ENCODE data around the gene CNTNAP2.

Gene CNTNAP2

GRCh38 chr7:148146346-148146745 is 2029.7 kb downstream of the CNTNAP2 start:
- H3K36me3 ChIP-seq (ENCODE audit: insufficient read depth, low read length): no peaks in the 10 kb centered on the region
- H3K27ac ChIP-seq: no peak overlapping the region
- H3K9me3 ChIP-seq (ENCODE audit: low read depth, low read length): no peaks in the 10 kb centered on the region
- DNase-seq (ENCODE audit: low read depth, low spot score): no peak
- no peak overlapping the region for H3K9ac ChIP-seq (ENCODE audit: insufficient read length)
- no peak overlapping the region for H3K4me3 ChIP-seq
- TF ChIP-seq EZH2 (IDR thresholded peaks at IDR 0.05) (no peak), FOXP2 (optimal IDR thresholded peaks at IDR 0.05; ENCODE audit: control extremely low read depth, extremely low read length, insufficient read depth) (no peak), POLR2AphosphoS5 (IDR thresholded peaks at IDR 0.05; ENCODE audit: borderline replicate concordance, low read depth, low read length) (no peak)

GRCh38 chr7:148147438-148147837 is 2030.8 kb downstream of the CNTNAP2 start:
- DNase-seq (ENCODE audit: low read depth, low spot score): no peak
- H3K4me3 ChIP-seq: no peak overlapping the region
- no peak for TF ChIP-seq EZH2 (IDR thresholded peaks at IDR 0.05)
- no peak for TF ChIP-seq POLR2AphosphoS5 (IDR thresholded peaks at IDR 0.05; ENCODE audit: borderline replicate concordance, low read depth, low read length)
- TF ChIP-seq FOXP2 (optimal IDR thresholded peaks at IDR 0.05; ENCODE audit: control extremely low read depth, extremely low read length, insufficient read depth): no peak
- 0 out of 2 replicates have a peak, but pooled peaks cover 6% of the 10 kb centered on the region for H3K36me3 ChIP-seq (ENCODE audit: insufficient read depth, low read length)
- no peaks in the 10 kb centered on the region for H3K9me3 ChIP-seq (ENCODE audit: low read depth, low read length)
- no peak overlapping the region for H3K9ac ChIP-seq (ENCODE audit: insufficient read length)
- H3K27ac ChIP-seq: peak overlapping the region; percentile 82

DNA sequence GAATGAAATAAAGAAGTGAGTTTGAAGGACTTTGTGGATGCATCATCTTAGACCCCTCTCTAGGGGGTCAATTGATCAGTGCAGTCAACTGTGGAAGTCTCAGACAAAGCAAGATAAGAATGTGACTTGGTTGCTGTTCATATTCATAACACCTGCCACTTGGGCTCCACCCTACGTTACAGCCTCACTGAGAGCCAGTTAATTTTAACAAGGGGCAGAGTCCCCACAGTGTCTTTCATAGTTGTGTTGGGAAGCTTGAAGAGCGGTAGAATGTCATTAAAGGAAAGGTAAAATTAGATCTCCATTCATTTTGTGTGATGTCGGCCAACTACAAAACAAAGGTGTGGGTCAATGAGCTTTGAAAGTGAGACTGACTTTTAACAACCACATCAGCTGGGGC is 2031.9 kb downstream of the CNTNAP2 start:
- TF ChIP-seq POLR2AphosphoS5 (IDR thresholded peaks at IDR 0.05; ENCODE audit: borderline replicate concordance, low read depth, low read length) (no peak), FOXP2 (optimal IDR thresholded peaks at IDR 0.05; ENCODE audit: control extremely low read depth, extremely low read length, insufficient read depth) (no peak), EZH2 (IDR thresholded peaks at IDR 0.05) (no peak)
- Histone ChIP-seq H3K4me3 (no peak overlapping the region), H3K9ac (ENCODE audit: insufficient read length) (no peak overlapping the region), H3K36me3 (ENCODE audit: insufficient read depth, low read length) (0 out of 2 replicates have a peak, but pooled peaks cover 6% of the 10 kb centered on the region), H3K27ac (peak overlapping the region; percentile 82), H3K9me3 (ENCODE audit: low read depth, low read length) (no peaks in the 10 kb centered on the region)
- DNase-seq (ENCODE audit: low read depth, low spot score): no peak

DNA sequence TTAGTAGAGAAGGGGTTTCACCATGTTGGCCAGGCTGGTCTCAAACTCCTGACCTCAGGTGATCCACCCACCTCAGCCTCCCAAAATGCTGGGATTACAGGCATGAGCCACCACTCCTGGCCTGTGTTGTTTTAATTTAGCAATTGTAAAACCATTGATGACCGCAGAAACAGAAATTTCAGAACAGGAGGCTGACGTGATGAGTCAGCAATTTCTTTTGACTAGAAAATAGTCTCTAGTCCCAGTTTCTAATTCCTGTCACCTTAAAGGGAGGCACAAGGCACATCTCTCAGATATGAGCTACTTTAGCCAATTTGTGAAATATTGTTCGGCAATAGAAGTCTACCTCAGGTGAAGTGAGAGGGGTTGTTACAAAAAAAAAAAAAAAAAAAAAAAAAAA is 2033.1 kb downstream of the CNTNAP2 start:
- no peak overlapping the region for H3K4me3 ChIP-seq
- H3K36me3 ChIP-seq (ENCODE audit: insufficient read depth, low read length): 0 out of 2 replicates have a peak, but pooled peaks cover 6% of the 10 kb centered on the region
- H3K9me3 ChIP-seq (ENCODE audit: low read depth, low read length): no peaks in the 10 kb centered on the region
- DNase-seq (ENCODE audit: low read depth, low spot score): no peak
- no peak overlapping the region for H3K27ac ChIP-seq
- no peak overlapping the region for H3K9ac ChIP-seq (ENCODE audit: insufficient read length)
- TF ChIP-seq FOXP2 (optimal IDR thresholded peaks at IDR 0.05; ENCODE audit: control extremely low read depth, extremely low read length, insufficient read depth) (no peak), EZH2 (IDR thresholded peaks at IDR 0.05) (no peak), POLR2AphosphoS5 (IDR thresholded peaks at IDR 0.05; ENCODE audit: borderline replicate concordance, low read depth, low read length) (no peak)

- Histone ChIP-seq H3K36me3 (ENCODE audit: insufficient read depth, low read length) (0 out of 2 replicates have a peak, but pooled peaks cover 6% of the 10 kb centered on the region), H3K9me3 (ENCODE audit: low read depth, low read length) (no peaks in the 10 kb centered on the region), H3K4me3 (no peak overlapping the region), H3K9ac (ENCODE audit: insufficient read length) (no peak overlapping the region), H3K27ac (no peak overlapping the region)
- TF ChIP-seq FOXP2 (optimal IDR thresholded peaks at IDR 0.05; ENCODE audit: control extremely low read depth, extremely low read length, insufficient read depth): no peak
- TF ChIP-seq POLR2AphosphoS5 (IDR thresholded peaks at IDR 0.05; ENCODE audit: borderline replicate concordance, low read depth, low read length): no peak
- no peak for TF ChIP-seq EZH2 (IDR thresholded peaks at IDR 0.05)
- no peak for DNase-seq (ENCODE audit: low read depth, low spot score)
Observed at GRCh38 chr7:148151778-148152177, 2035.2 kb downstream of the CNTNAP2 start.

- DNase-seq (ENCODE audit: low read depth, low spot score): no peak
Observed at GRCh38 chr7:148153616-148154284, 2037.1 kb downstream of the CNTNAP2 start.

DNA sequence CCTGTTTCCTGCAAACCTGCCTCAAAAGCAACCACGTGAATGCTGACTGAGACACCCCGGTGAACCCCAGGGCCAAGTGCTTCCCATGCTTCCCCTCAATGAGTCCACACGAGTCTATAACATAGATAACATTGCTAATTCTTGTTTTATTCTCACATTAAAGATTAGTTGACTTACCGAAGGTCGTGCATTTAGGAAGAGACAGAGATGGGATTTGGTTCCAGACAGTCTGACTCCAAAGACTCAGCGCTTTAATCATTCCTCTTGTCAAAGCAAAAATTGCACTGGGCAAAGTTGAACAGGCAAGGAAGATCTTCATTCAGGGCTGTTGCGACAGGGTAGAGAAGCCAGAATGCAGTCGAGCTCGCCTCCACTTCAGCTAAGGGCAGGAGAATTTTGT is 2038.4 kb downstream of the CNTNAP2 start:
- TF ChIP-seq FOXP2 (optimal IDR thresholded peaks at IDR 0.05; ENCODE audit: control extremely low read depth, extremely low read length, insufficient read depth): no peak
- no peak for TF ChIP-seq EZH2 (IDR thresholded peaks at IDR 0.05)
- TF ChIP-seq POLR2AphosphoS5 (IDR thresholded peaks at IDR 0.05; ENCODE audit: borderline replicate concordance, low read depth, low read length): no peak
- H3K27ac ChIP-seq: peak overlapping the region; percentile 83

More at GRCh38 chr7:148153616-148154284, 2037.1 kb downstream of the CNTNAP2 start:
- H3K27ac ChIP-seq: peak overlapping the region; percentile 83
- 0 out of 2 replicates have a peak, but pooled peaks cover 6% of the 10 kb centered on the region for H3K36me3 ChIP-seq (ENCODE audit: insufficient read depth, low read length)
- H3K4me3 ChIP-seq: peak overlapping the region; percentile 12; the same call in 1 of the 2 replicates
- H3K9me3 ChIP-seq (ENCODE audit: low read depth, low read length): no peaks in the 10 kb centered on the region
- H3K9ac ChIP-seq (ENCODE audit: insufficient read length): peak overlapping the region; percentile 7
- TF ChIP-seq POLR2AphosphoS5 (IDR thresholded peaks at IDR 0.05; ENCODE audit: borderline replicate concordance, low read depth, low read length) (no peak), FOXP2 (optimal IDR thresholded peaks at IDR 0.05; ENCODE audit: control extremely low read depth, extremely low read length, insufficient read depth) (no peak)

DNA sequence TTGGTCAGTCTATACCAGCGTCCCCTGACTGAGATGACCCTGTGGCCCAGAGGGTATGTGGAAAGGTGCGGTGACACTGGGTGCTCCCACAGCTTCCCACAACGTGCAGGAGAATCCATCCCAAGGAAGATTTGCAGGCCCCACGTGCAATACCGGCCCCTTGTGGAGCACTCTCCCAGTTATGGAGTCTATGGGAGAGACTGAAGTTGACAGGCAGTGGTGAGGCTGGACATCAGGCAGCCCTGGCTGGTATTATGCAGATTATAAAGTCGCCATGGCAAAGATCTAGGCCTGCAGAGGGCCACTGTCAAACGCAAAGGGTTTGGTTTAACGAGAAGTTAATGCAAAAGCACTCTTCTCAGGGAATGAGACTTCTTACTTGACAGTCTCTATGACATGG is 2039.2 kb downstream of the CNTNAP2 start:
- TF ChIP-seq POLR2AphosphoS5 (IDR thresholded peaks at IDR 0.05; ENCODE audit: borderline replicate concordance, low read depth, low read length): no peak
- TF ChIP-seq EZH2 (IDR thresholded peaks at IDR 0.05): no peak
- TF ChIP-seq FOXP2 (optimal IDR thresholded peaks at IDR 0.05; ENCODE audit: control extremely low read depth, extremely low read length, insufficient read depth): no peak
- Histone ChIP-seq H3K9ac (ENCODE audit: insufficient read length) (no peak overlapping the region), H3K27ac (peak overlapping the region; percentile 83), H3K36me3 (ENCODE audit: insufficient read depth, low read length) (0 out of 2 replicates have a peak, but pooled peaks cover 6% of the 10 kb centered on the region), H3K4me3 (no peak overlapping the region), H3K9me3 (ENCODE audit: low read depth, low read length) (no peaks in the 10 kb centered on the region)
- no peak for DNase-seq (ENCODE audit: low read depth, low spot score)

More for the DNA sequence above, 2038.4 kb downstream of the CNTNAP2 start:
- H3K36me3 ChIP-seq (ENCODE audit: insufficient read depth, low read length): 0 out of 2 replicates have a peak, but pooled peaks cover 6% of the 10 kb centered on the region
- H3K9ac ChIP-seq (ENCODE audit: insufficient read length): peak overlapping the region; percentile 15
- no peak for DNase-seq (ENCODE audit: low read depth, low spot score)
- peak overlapping the region; percentile 50 for H3K4me3 ChIP-seq
- H3K9me3 ChIP-seq (ENCODE audit: low read depth, low read length): no peaks in the 10 kb centered on the region
